Sigmoid colon (tissue), 4 donors: ENCODE results near the gene TENT4A.

Source experiments
- CTCF ChIP-seq, 4 experiments: fragments of 450-650 bp in 3 of 4; fragments of 200-600 bp in 1 of 4; IDR thresholded peaks; one replicate each; pipeline ENCODE4 v1.5.1; 2016 to 2019; ENCODE audit warnings: antibody characterized with exemption in 4 of 4, mild to moderate bottlenecking in 3 of 4, moderate library complexity in 2 of 4
- EP300 ChIP-seq, 4 donors: sonication (generic); formaldehyde crosslinking; IDR thresholded peaks; one replicate each; pipeline ENCODE4 v1.6.1; 2017; ENCODE audit warnings: antibody characterized with exemption in 4 of 4
- POLR2A ChIP-seq, 2 donors: fragments of 450-650 bp; IDR thresholded peaks; one replicate each; pipeline ENCODE4 v1.6.1; 2016; ENCODE audit warnings: antibody characterized with exemption in 2 of 2, mild to moderate bottlenecking in 2 of 2, moderate library complexity in 2 of 2

GRCh38 chr5:6774721-6775204, 61.5 kb downstream of the TENT4A start:
- TF ChIP-seq POLR2A (IDR thresholded peaks at IDR 0.05) (no peak), EP300 (IDR thresholded peaks at IDR 0.05) (no peak), CTCF (IDR thresholded peaks at IDR 0.05) (no peak)
